ENCODE data around the gene CASQ2.

Gene CASQ2

GRCh38 chr1:115666702-115667101 lies 101.8 kb downstream of the CASQ2 start:
- Mint-ChIP-seq H3K4me3 (no peak overlapping the region), H3K9me3 (peaks cover 1% of the 10 kb centered on the region), H3K36me3 (peaks cover 1% of the 10 kb centered on the region), H3K4me1 (no peaks in the 10 kb centered on the region), H3K27me3 (no peaks in the 10 kb centered on the region), H3K27ac (no peak overlapping the region)
- DNase-seq (ENCODE audit: low spot score in 2 of 2) (no peak), ATAC-seq (ENCODE audit: low read depth) (no peak)

GRCh38 chr1:115666206-115666605 lies 102.3 kb downstream of the CASQ2 start:
- DNase-seq (ENCODE audit: low spot score in 2 of 2): no peak
- Mint-ChIP-seq H3K9me3 (peaks cover 1% of the 10 kb centered on the region), H3K27me3 (no peaks in the 10 kb centered on the region), H3K27ac (no peak overlapping the region), H3K4me1 (no peaks in the 10 kb centered on the region), H3K4me3 (no peak overlapping the region), H3K36me3 (peaks cover 1% of the 10 kb centered on the region)
- ATAC-seq (ENCODE audit: low read depth): no peak

GRCh38 chr1:115665319-115666096 lies 103.0 kb downstream of the CASQ2 start:
- H3K27me3 Mint-ChIP-seq: no peaks in the 10 kb centered on the region
- H3K9me3 Mint-ChIP-seq: peaks cover 1% of the 10 kb centered on the region
- H3K4me1 Mint-ChIP-seq: no peaks in the 10 kb centered on the region
- ATAC-seq (ENCODE audit: low read depth): no peak
- no peak overlapping the region for H3K4me3 Mint-ChIP-seq
- DNase-seq (ENCODE audit: low spot score in 2 of 2): no peak
- H3K36me3 Mint-ChIP-seq: peaks cover 1% of the 10 kb centered on the region
- no peak overlapping the region for H3K27ac Mint-ChIP-seq

- Mint-ChIP-seq H3K4me3 (no peak overlapping the region), H3K9me3 (no peaks in the 10 kb centered on the region), H3K36me3 (no peaks in the 10 kb centered on the region), H3K27ac (no peak overlapping the region), H3K27me3 (no peaks in the 10 kb centered on the region), H3K4me1 (no peaks in the 10 kb centered on the region)
- DNase-seq (ENCODE audit: low spot score in 2 of 2) (no peak), ATAC-seq (ENCODE audit: low read depth) (no peak)
These were observed 107.4 kb downstream of the CASQ2 start for GRCh38 chr1:115661157-115661556.

- Mint-ChIP-seq H3K27me3 (no peaks in the 10 kb centered on the region), H3K4me1 (no peaks in the 10 kb centered on the region), H3K36me3 (no peaks in the 10 kb centered on the region), H3K4me3 (no peak overlapping the region), H3K27ac (no peak overlapping the region), H3K9me3 (no peaks in the 10 kb centered on the region)
- DNase-seq (ENCODE audit: low spot score in 2 of 2) (no peak), ATAC-seq (ENCODE audit: low read depth) (no peak)
These were observed 108.4 kb downstream of the CASQ2 start for GRCh38 chr1:115660151-115660550.

GRCh38 chr1:115658646-115659045 lies 109.9 kb downstream of the CASQ2 start:
- H3K4me3 Mint-ChIP-seq: no peak overlapping the region
- DNase-seq (ENCODE audit: low spot score in 2 of 2): no peak
- H3K4me1 Mint-ChIP-seq: no peaks in the 10 kb centered on the region
- no peaks in the 10 kb centered on the region for H3K27me3 Mint-ChIP-seq
- H3K36me3 Mint-ChIP-seq: no peaks in the 10 kb centered on the region
- no peak overlapping the region for H3K27ac Mint-ChIP-seq
- no peaks in the 10 kb centered on the region for H3K9me3 Mint-ChIP-seq
- ATAC-seq (ENCODE audit: low read depth): no peak

- Mint-ChIP-seq H3K36me3 (no peaks in the 10 kb centered on the region), H3K27ac (no peak overlapping the region), H3K9me3 (no peaks in the 10 kb centered on the region), H3K4me3 (no peak overlapping the region), H3K27me3 (no peaks in the 10 kb centered on the region), H3K4me1 (no peaks in the 10 kb centered on the region)
- ATAC-seq (ENCODE audit: low read depth) (no peak), DNase-seq (ENCODE audit: low spot score in 2 of 2) (no peak)
These were observed 111.9 kb downstream of the CASQ2 start for GRCh38 chr1:115656461-115657077.

- Mint-ChIP-seq H3K9me3 (no peaks in the 10 kb centered on the region), H3K4me3 (no peak overlapping the region), H3K4me1 (no peaks in the 10 kb centered on the region), H3K27me3 (no peaks in the 10 kb centered on the region), H3K27ac (no peak overlapping the region), H3K36me3 (no peaks in the 10 kb centered on the region)
- no peak for ATAC-seq (ENCODE audit: low read depth)
- DNase-seq (ENCODE audit: low spot score in 2 of 2): no peak
These were observed 112.6 kb downstream of the CASQ2 start for GRCh38 chr1:115655916-115656315.

GRCh38 chr1:115655306-115655663 lies 113.2 kb downstream of the CASQ2 start:
- H3K36me3 Mint-ChIP-seq: no peaks in the 10 kb centered on the region
- H3K4me1 Mint-ChIP-seq: no peaks in the 10 kb centered on the region
- ATAC-seq (ENCODE audit: low read depth): no peak
- no peaks in the 10 kb centered on the region for H3K9me3 Mint-ChIP-seq
- H3K4me3 Mint-ChIP-seq: no peak overlapping the region
- no peak overlapping the region for H3K27ac Mint-ChIP-seq
- no peak for DNase-seq (ENCODE audit: low spot score in 2 of 2)
- no peaks in the 10 kb centered on the region for H3K27me3 Mint-ChIP-seq

- Mint-ChIP-seq H3K27me3 (no peaks in the 10 kb centered on the region), H3K36me3 (no peaks in the 10 kb centered on the region), H3K4me3 (no peak overlapping the region), H3K27ac (no peak overlapping the region), H3K9me3 (no peaks in the 10 kb centered on the region), H3K4me1 (no peaks in the 10 kb centered on the region)
- ATAC-seq (ENCODE audit: low read depth) (no peak), DNase-seq (ENCODE audit: low spot score in 2 of 2) (no peak)
These were observed 113.7 kb downstream of the CASQ2 start for GRCh38 chr1:115654663-115655305.

- Mint-ChIP-seq H3K9me3 (no peaks in the 10 kb centered on the region), H3K27me3 (no peaks in the 10 kb centered on the region), H3K4me1 (no peaks in the 10 kb centered on the region), H3K36me3 (no peaks in the 10 kb centered on the region), H3K4me3 (no peak overlapping the region), H3K27ac (no peak overlapping the region)
- no peak for ATAC-seq (ENCODE audit: low read depth)
- DNase-seq (ENCODE audit: low spot score in 2 of 2): no peak
These were observed 114.4 kb downstream of the CASQ2 start for GRCh38 chr1:115654125-115654524.

GRCh38 chr1:115652236-115652788 lies 116.2 kb downstream of the CASQ2 start:
- DNase-seq (ENCODE audit: low spot score in 2 of 2): no peak
- H3K27ac Mint-ChIP-seq: no peak overlapping the region

GRCh38 chr1:115651391-115651790 lies 117.1 kb downstream of the CASQ2 start:
- Mint-ChIP-seq H3K9me3 (no peaks in the 10 kb centered on the region), H3K27me3 (no peaks in the 10 kb centered on the region), H3K36me3 (no peaks in the 10 kb centered on the region), H3K27ac (no peak overlapping the region), H3K4me1 (no peaks in the 10 kb centered on the region), H3K4me3 (no peak overlapping the region)
- DNase-seq (ENCODE audit: low spot score in 2 of 2) (no peak), ATAC-seq (ENCODE audit: low read depth) (no peak)

More at GRCh38 chr1:115652236-115652788, 116.2 kb downstream of the CASQ2 start:
- H3K4me1 Mint-ChIP-seq: no peaks in the 10 kb centered on the region
- no peaks in the 10 kb centered on the region for H3K9me3 Mint-ChIP-seq
- H3K27me3 Mint-ChIP-seq: no peaks in the 10 kb centered on the region
- no peaks in the 10 kb centered on the region for H3K36me3 Mint-ChIP-seq
- no peak for ATAC-seq (ENCODE audit: low read depth)
- H3K4me3 Mint-ChIP-seq: no peak overlapping the region

- Mint-ChIP-seq H3K4me1 (no peaks in the 10 kb centered on the region), H3K4me3 (no peak overlapping the region), H3K27me3 (no peaks in the 10 kb centered on the region), H3K9me3 (no peaks in the 10 kb centered on the region), H3K27ac (no peak overlapping the region), H3K36me3 (no peaks in the 10 kb centered on the region)
- ATAC-seq (ENCODE audit: low read depth) (no peak), DNase-seq (ENCODE audit: low spot score in 2 of 2) (no peak)
These were observed 117.6 kb downstream of the CASQ2 start for GRCh38 chr1:115650961-115651360.

Data from memory B cell (primary cell).